ENCODE measurements around the gene RASD1.

Gene RASD1

GRCh38 chr17:17526369-17526768 lies 30.2 kb upstream of the RASD1 start:
- no peak for DNase-seq

GRCh38 chr17:17525956-17526355 lies 29.8 kb upstream of the RASD1 start:
- DNase-seq: no peak

GRCh38 chr17:17525311-17525710 lies 29.1 kb upstream of the RASD1 start:
- no peak for DNase-seq

GRCh38 chr17:17523731-17524490 lies 27.7 kb upstream of the RASD1 start:
- no peak for DNase-seq

GRCh38 chr17:17523001-17523730 lies 27.0 kb upstream of the RASD1 start:
- DNase-seq: no peak

GRCh38 chr17:17520599-17521232 lies 24.5 kb upstream of the RASD1 start:
- no peak for DNase-seq

GRCh38 chr17:17519886-17520285 lies 23.7 kb upstream of the RASD1 start:
- no peak for DNase-seq

GRCh38 chr17:17518951-17519350 lies 22.8 kb upstream of the RASD1 start:
- no peak for DNase-seq

GRCh38 chr17:17518014-17518413 lies 21.8 kb upstream of the RASD1 start:
- no peak for DNase-seq

GRCh38 chr17:17516941-17517720 lies 20.9 kb upstream of the RASD1 start:
- no peak for DNase-seq

GRCh38 chr17:17515934-17516930 lies 20.0 kb upstream of the RASD1 start:
- no peak for DNase-seq

- DNase-seq: no peak
Observed at GRCh38 chr17:17514993-17515933, 19.1 kb upstream of the RASD1 start.

GRCh38 chr17:17514361-17514992 lies 18.3 kb upstream of the RASD1 start:
- DNase-seq: no peak

GRCh38 chr17:17513626-17514025 lies 17.4 kb upstream of the RASD1 start:
- no peak for DNase-seq

- DNase-seq: no peak
Observed at GRCh38 chr17:17512866-17513265, 16.7 kb upstream of the RASD1 start.

GRCh38 chr17:17511881-17512858 lies 16.0 kb upstream of the RASD1 start:
- peak in 1 of 2 experiments; percentile 13 for DNase-seq

- no peak for DNase-seq
Observed at GRCh38 chr17:17511293-17511741, 15.1 kb upstream of the RASD1 start.

- DNase-seq: no peak
Observed at GRCh38 chr17:17510456-17511292, 14.5 kb upstream of the RASD1 start.
